H1 (cell line): ENCODE data around the gene PCED1B. TPM values are rescaled to one million over a fixed set of nuclear protein-coding genes. Genes with fewer than 3 reads are reported as not detected.

Experiments used
- ASH2L ChIP-seq: fragments of 200-600, 300-600 bp; sonication (generic); IDR thresholded peaks from one replicate; pipeline ENCODE4 v1.7.1; 2017; ENCODE audit warnings: low read length
- BACH1 ChIP-seq: IDR thresholded peaks from 2 replicates; pipeline ENCODE4 v1.6.1; 2012; ENCODE audit warnings: low read length, improper control_type of control experiment
- CHD7 ChIP-seq: fragments of 300-600 bp; sonication (generic); IDR thresholded peaks from 2 replicates; pipeline ENCODE4 v1.7.1; 2012; ENCODE audit warnings: low read length, moderate library complexity, mild to moderate bottlenecking, inconsistent platforms; ENCODE audit not compliant: insufficient replicate concordance
- GABPA ChIP-seq: IDR thresholded peaks from 2 replicates; pipeline ENCODE4 v1.6.1; 2011; ENCODE audit warnings: mild to moderate bottlenecking, low read length, moderate library complexity, borderline replicate concordance; ENCODE audit not compliant: insufficient read depth
- GTF2F1 ChIP-seq: IDR thresholded peaks from 2 replicates; pipeline ENCODE4 v1.6.1; 2012; ENCODE audit warnings: low read depth, low read length, improper control_type of control experiment, borderline replicate concordance
- KDM5A ChIP-seq: fragments of 200-600 bp; IDR thresholded peaks from 2 replicates; pipeline ENCODE4 v1.7.1; 2012; ENCODE audit warnings: mild to moderate bottlenecking, low read length, inconsistent platforms, mixed read lengths
- RNF2 ChIP-seq: fragments of 200-900, 300-1000 bp; sonication (generic); IDR thresholded peaks from 2 replicates; pipeline ENCODE4 v1.7.1; 2016; ENCODE audit warnings: borderline replicate concordance, low read depth, mild to moderate bottlenecking, antibody characterized with exemption, low read length; ENCODE audit not compliant: poor library complexity, severe bottlenecking; ENCODE audit errors: missing control alignments
- ZNF274 ChIP-seq: IDR thresholded peaks from 2 replicates; pipeline ENCODE4 v1.7.0; 2012; ENCODE audit warnings: low read length, borderline replicate concordance; ENCODE audit errors: extremely low read depth
- polyA plus RNA-seq, 7 experiments: library from polyadenylated mRNA; depleted of rRNA in 3 of 7; stranded (reverse) in 5 of 7; unstranded in 2 of 7; fragments of >200 nt in 5 of 7; fragments of 200-250 nt in 2 of 7; gene quantifications; 1 replicate in 5 of 7; 2 replicates in 1 of 7; 4 replicates in 1 of 7; pipeline versions ENCODE4 v1.2.1 to v1.2.3, GENCODE V29; 2011 to 2013; ENCODE audit warnings: missing spikeins in 2 of 7, mixed read lengths in 2 of 7
- total RNA-seq: library from RNA; stranded (reverse); fragmentation: NEBNext Ultra II Directional; extraction: Animal tissue kit (Norgen Biotek cat#: 25700); gene quantifications from 2 replicates; pipeline ENCODE4 v1.2.1, GENCODE V29; 2021

Gene PCED1B
- total and polyA plus RNA-seq, 2 of the 8 experiments (the other 6 are each of a cell fraction or from before 2014, with no cell fraction given): 4.7 to 5.4 TPM

GRCh38 chr12:47178014-47178413, 98.6 kb downstream of the PCED1B start (continued):
- TF ChIP-seq CHD7 (no peak), GABPA (no peak), BACH1 (no peak), GTF2F1 (no peak), KDM5A (no peak), ASH2L (no peak), RNF2 (no peak), ZNF274 (no peak)
- TF ChIP-seq, all 59 proteins: peak for 0
